ENCODE results near the gene KIFBP. TPM values are rescaled to one million over a fixed set of nuclear protein-coding genes. Genes with fewer than 3 reads are reported as not detected.

The KIFBP gene
- total RNA-seq, 4 donors from 2014 or later: 20.2 to 31.2 (median 22.6) TPM

GRCh38 chr10:68954904-68955303 is 33.7 kb upstream of the KIFBP start:
- DNase-seq: no peak
- WGBS, 2 donors (ENCODE audit: low coverage in 1 of 2): 89 to 97% methylated on average over 9 to 12 of the region's 12 CpGs
- no peaks in the 10 kb centered on the region for H3K27me3 ChIP-seq
- peaks cover 0 to 2% (median 0%) of the 10 kb centered on the region in 4 donors for H3K36me3 ChIP-seq
- in situ Hi-C loops (cut with MboI; ENCODE audit: low pct_ligation_motif_present in 1 of 4, low pct_unique_long_range_greater_than_20kb in 1 of 4, low sequenced_read_pairs in 3 of 4): no loop called here
- no peaks in the 10 kb centered on the region for H3K9me3 ChIP-seq
- H3K4me1 ChIP-seq: peaks cover 8 to 28% (median 18%) of the 10 kb centered on the region in 4 donors
- intact Hi-C loops (cut with DNase I; ENCODE audit: low total_unique reads): no loop called here
- peak overlapping the region in 2 of 4 donors; percentile 89 to 98 for H3K4me3 ChIP-seq
- H3K27ac ChIP-seq: peak overlapping the region in 2 of 4 donors; percentile 96 to 98
- TF ChIP-seq CTCF (IDR thresholded peaks at IDR 0.05) (no peak), POLR2A (IDR thresholded peaks at IDR 0.05) (no peak), POLR2AphosphoS5 (IDR thresholded peaks at IDR 0.05) (no peak), EP300 (IDR thresholded peaks at IDR 0.05; ENCODE audit: low read depth) (no peak)

- Histone ChIP-seq H3K4me1 (peaks cover 8 to 28% (median 18%) of the 10 kb centered on the region in 4 donors), H3K9me3 (no peaks in the 10 kb centered on the region), H3K27ac (peak overlapping the region; percentile 95 to 98 (median 96)), H3K4me3 (peak overlapping the region; percentile 39 to 98 (median 81)), H3K36me3 (peaks cover 0 to 5% (median under 1%) of the 10 kb centered on the region in 4 donors), H3K27me3 (no peaks in the 10 kb centered on the region)
- 0 to 3% methylated on average over 9 to 16 of the region's 16 CpGs for WGBS, 2 donors (ENCODE audit: low coverage in 1 of 2)
- no peak for TF ChIP-seq POLR2A (IDR thresholded peaks at IDR 0.05)
- no peak for TF ChIP-seq CTCF (IDR thresholded peaks at IDR 0.05)
- no peak for TF ChIP-seq EP300 (IDR thresholded peaks at IDR 0.05; ENCODE audit: low read depth)
- no peak for TF ChIP-seq POLR2AphosphoS5 (IDR thresholded peaks at IDR 0.05)
- in situ Hi-C loops (cut with MboI; ENCODE audit: low pct_ligation_motif_present in 1 of 4, low pct_unique_long_range_greater_than_20kb in 1 of 4, low sequenced_read_pairs in 3 of 4) (no loop called here), intact Hi-C loops (cut with DNase I; ENCODE audit: low total_unique reads) (no loop called here)
- DNase-seq: peak; percentile 12
Observed at GRCh38 chr10:68955355-68955831, 33.2 kb upstream of the KIFBP start.

- 0 to 1% methylated on average over 6 to 35 of the region's 53 CpGs for WGBS, 2 donors (ENCODE audit: low coverage in 1 of 2)
- peak within 1 kb of the TSS; percentile 73 to 98 (median 83) for H3K4me3 ChIP-seq
- no peaks in the 10 kb centered on the region for H3K27me3 ChIP-seq
- TF ChIP-seq POLR2A (IDR thresholded peaks at IDR 0.05) (peak; percentile 82), EP300 (IDR thresholded peaks at IDR 0.05; ENCODE audit: low read depth) (peak; percentile 4), CTCF (IDR thresholded peaks at IDR 0.05) (peak; percentile 47 to 77 (median 57)), POLR2AphosphoS5 (IDR thresholded peaks at IDR 0.05) (peak; percentile 87 to 93 (median 92))
- H3K27ac ChIP-seq: peak within 1 kb of the TSS; percentile 95 to 98 (median 96)
- intact Hi-C loops (cut with DNase I; ENCODE audit: low total_unique reads): no loop called here
- peak; percentile 93 for DNase-seq
- H3K36me3 ChIP-seq: peaks cover 0 to 5% (median 3%) of the 10 kb centered on the region in 4 donors
- peaks cover 8 to 28% (median 18%) of the 10 kb centered on the region in 4 donors for H3K4me1 ChIP-seq
- in situ Hi-C loops (cut with MboI; ENCODE audit: low pct_ligation_motif_present in 1 of 4, low pct_unique_long_range_greater_than_20kb in 1 of 4, low sequenced_read_pairs in 3 of 4): no loop called here
- no peaks in the 10 kb centered on the region for H3K9me3 ChIP-seq
Observed at GRCh38 chr10:68955832-68956532, 32.6 kb upstream of the KIFBP start, which contains the start of gene DDX21. Gene DDX21 (plus strand): TSS chr10:68956170. CDS start chr10:68956226, 56 bp downstream.

GRCh38 chr10:68957284-68957615 is 31.4 kb upstream of the KIFBP start:
- no peaks in the 10 kb centered on the region for H3K27me3 ChIP-seq
- H3K27ac ChIP-seq: peak overlapping the region; percentile 95 to 98 (median 96)
- H3K4me1 ChIP-seq: peaks cover 8 to 28% (median 18%) of the 10 kb centered on the region in 4 donors
- TF ChIP-seq EP300 (IDR thresholded peaks at IDR 0.05; ENCODE audit: low read depth) (no peak), POLR2AphosphoS5 (IDR thresholded peaks at IDR 0.05) (no peak), POLR2A (IDR thresholded peaks at IDR 0.05) (no peak), CTCF (IDR thresholded peaks at IDR 0.05) (no peak)
- peaks cover 0 to 13% (median 6%) of the 10 kb centered on the region in 4 donors for H3K36me3 ChIP-seq
- H3K4me3 ChIP-seq: peak overlapping the region; percentile 73 to 98 (median 83)
- in situ Hi-C loops (cut with MboI; ENCODE audit: low pct_ligation_motif_present in 1 of 4, low pct_unique_long_range_greater_than_20kb in 1 of 4, low sequenced_read_pairs in 3 of 4) (no loop called here), intact Hi-C loops (cut with DNase I; ENCODE audit: low total_unique reads) (no loop called here)
- DNase-seq: no peak
- 42 to 44% methylated on average over 3 to 7 of the region's 7 CpGs for WGBS, 2 donors (ENCODE audit: low coverage in 1 of 2)
- H3K9me3 ChIP-seq: no peaks in the 10 kb centered on the region

Measured in transverse colon (tissue), 4 donors.